Measurements from ENCODE around the gene MME.

MME gene

DNA sequence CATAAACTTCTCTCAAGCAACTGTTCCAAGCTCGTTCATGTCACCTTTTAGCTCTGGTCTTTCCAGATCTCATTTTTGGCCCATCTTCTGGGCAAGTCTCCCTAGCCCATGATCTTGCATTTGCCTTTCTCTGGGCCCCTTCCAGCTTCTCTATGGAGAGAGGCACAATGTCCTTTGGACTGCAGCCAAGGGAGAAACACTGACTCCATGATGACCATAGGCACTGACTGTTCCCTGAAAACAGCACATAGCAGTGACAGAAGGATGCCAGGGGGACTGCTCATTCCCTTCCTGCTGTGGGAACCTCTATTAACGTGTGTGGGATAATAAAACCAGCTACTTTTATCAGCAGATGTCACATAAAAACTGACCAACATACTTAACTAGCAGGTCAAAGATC is 153.1 kb downstream of the MME start:
- ATAC-seq: peak; percentile 85
- TF ChIP-seq SNAI2 (CRISPR knock-in tag; IDR thresholded peaks at IDR 0.05) (no peak), BACH2 (CRISPR knock-in tag; IDR thresholded peaks at IDR 0.05; ENCODE audit: borderline replicate concordance) (no peak), CREB5 (CRISPR knock-in tag; IDR thresholded peaks at IDR 0.05; ENCODE audit: low read depth) (no peak), GLIS3 (CRISPR knock-in tag; IDR thresholded peaks at IDR 0.05) (no peak), TOX (CRISPR knock-in tag; IDR thresholded peaks at IDR 0.05; ENCODE audit: borderline replicate concordance) (no peak), ARNTL (CRISPR knock-in tag; IDR thresholded peaks at IDR 0.05; ENCODE audit: borderline replicate concordance, low read depth) (no peak), ZNF70 (CRISPR knock-in tag; IDR thresholded peaks at IDR 0.05) (no peak), CSDC2 (CRISPR knock-in tag; IDR thresholded peaks at IDR 0.05) (no peak), ISL1 (CRISPR knock-in tag; IDR thresholded peaks at IDR 0.05) (no peak), RARB (CRISPR knock-in tag; IDR thresholded peaks at IDR 0.05) (no peak), POU6F1 (CRISPR knock-in tag; IDR thresholded peaks at IDR 0.05; ENCODE audit: borderline replicate concordance, low read depth) (no peak), ZFP3 (CRISPR knock-in tag; IDR thresholded peaks at IDR 0.05) (no peak), ESRRG (CRISPR knock-in tag; IDR thresholded peaks at IDR 0.05) (no peak), ZC3H10 (CRISPR knock-in tag; IDR thresholded peaks at IDR 0.05) (no peak), TCF4 (CRISPR knock-in tag; IDR thresholded peaks at IDR 0.05; ENCODE audit: borderline replicate concordance) (no peak), ZNF565 (CRISPR knock-in tag; conservative IDR thresholded peaks at IDR 0.05; ENCODE audit: low read depth) (no peak)
- TF ChIP-seq, protein P1, sequence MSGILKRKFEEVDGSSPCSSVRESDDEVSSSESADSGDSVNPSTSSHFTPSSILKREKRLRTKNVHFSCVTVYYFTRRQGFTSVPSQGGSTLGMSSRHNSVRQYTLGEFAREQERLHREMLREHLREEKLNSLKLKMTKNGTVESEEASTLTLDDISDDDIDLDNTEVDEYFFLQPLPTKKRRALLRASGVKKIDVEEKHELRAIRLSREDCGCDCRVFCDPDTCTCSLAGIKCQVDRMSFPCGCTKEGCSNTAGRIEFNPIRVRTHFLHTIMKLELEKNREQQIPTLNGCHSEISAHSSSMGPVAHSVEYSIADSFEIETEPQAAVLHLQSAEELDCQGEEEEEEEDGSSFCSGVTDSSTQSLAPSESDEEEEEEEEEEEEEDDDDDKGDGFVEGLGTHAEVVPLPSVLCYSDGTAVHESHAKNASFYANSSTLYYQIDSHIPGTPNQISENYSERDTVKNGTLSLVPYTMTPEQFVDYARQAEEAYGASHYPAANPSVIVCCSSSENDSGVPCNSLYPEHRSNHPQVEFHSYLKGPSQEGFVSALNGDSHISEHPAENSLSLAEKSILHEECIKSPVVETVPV (CRISPR knock-in tag; IDR thresholded peaks at IDR 0.05): no peak

All from SK-N-SH treated with all-trans-retinoic acid at 6 μM for 48 hours (cell line).